K562 (cell line): ENCODE data around the gene SHE. TPM values are rescaled to one million over a fixed set of nuclear protein-coding genes. Genes with fewer than 3 reads are reported as not detected.

ENCODE experiments used
- PHF21A ChIP-seq: fragments of 450-650 bp; IDR thresholded peaks from 2 replicates; pipeline ENCODE4 v1.6.1; 2017; ENCODE audit warnings: low read depth, borderline replicate concordance
- SMAD2 ChIP-seq: fragments of 150-350 bp; IDR thresholded peaks from 2 replicates; pipeline ENCODE4 v1.6.1; 2014; ENCODE audit warnings: low read depth, mild to moderate bottlenecking, low read length
- polyA plus RNA-seq, 8 experiments: library from polyadenylated mRNA; depleted of rRNA in 4 of 8; stranded (reverse) in 5 of 8; unstranded in 3 of 8; fragments of >200 nt; fragmentation: Nextera tagmentation in 2 of 8; fragmentation: Illumina TruSeq in 1 of 8; extraction: Ambion mirVana in 2 of 8; extraction: Trizol in 1 of 8; gene quantifications; 2 replicates each; pipeline versions ENCODE4 v1.2.1 to v1.2.3, GENCODE V29; 2011 to 2014; ENCODE audit warnings: inconsistent platforms in 1 of 8, missing spikeins in 1 of 8
- total RNA-seq, 7 experiments: library from RNA; depleted of rRNA in 6 of 7; stranded (reverse); fragments of >200 nt in 6 of 7; fragmentation: Illumina TruSeq in 2 of 7; extraction: Trizol in 2 of 7; gene quantifications; 2 replicates each; pipeline versions ENCODE4 v1.2.1 to v1.2.3, GENCODE V29; 2011 to 2021; ENCODE audit warnings: low replicate concordance in 1 of 7
- TF ChIP-seq, protein P1 (sequence below), 2 experiments: fragments of 450-650 bp; formaldehyde crosslinking in 1 of 2; IDR thresholded peaks; 2 replicates each; pipeline versions ENCODE4 v1.4.0 to v1.6.1; 2014 to 2020; ENCODE audit warnings: mild to moderate bottlenecking in 2 of 2, borderline replicate concordance in 1 of 2, low read depth in 1 of 2
- TF ChIP-seq, protein P2 (sequence below), 3 experiments: fragments of 200-800 bp in 1 of 3; fragments of 250-450 bp in 1 of 3; fragments of 450-650 bp in 1 of 3; sonication (Bioruptor Pico) in 1 of 3; sonication (Bioruptor generic) in 1 of 3; formaldehyde crosslinking in 1 of 3; IDR thresholded peaks; 2 replicates each; pipeline versions ENCODE4 v1.6.1 to v1.8.0; 2016 to 2022; ENCODE audit warnings: mild to moderate bottlenecking in 2 of 3, missing genetic modification characterization in 2 of 3, missing compliant biosample characterization in 1 of 3, moderate library complexity in 1 of 3

Gene SHE
- total and polyA plus RNA-seq, 9 of the 15 experiments (the other 6 are each of a cell fraction or from before 2014, with no cell fraction given), result 0.01 to 0.05 TPM; not detected in 7

DNA sequence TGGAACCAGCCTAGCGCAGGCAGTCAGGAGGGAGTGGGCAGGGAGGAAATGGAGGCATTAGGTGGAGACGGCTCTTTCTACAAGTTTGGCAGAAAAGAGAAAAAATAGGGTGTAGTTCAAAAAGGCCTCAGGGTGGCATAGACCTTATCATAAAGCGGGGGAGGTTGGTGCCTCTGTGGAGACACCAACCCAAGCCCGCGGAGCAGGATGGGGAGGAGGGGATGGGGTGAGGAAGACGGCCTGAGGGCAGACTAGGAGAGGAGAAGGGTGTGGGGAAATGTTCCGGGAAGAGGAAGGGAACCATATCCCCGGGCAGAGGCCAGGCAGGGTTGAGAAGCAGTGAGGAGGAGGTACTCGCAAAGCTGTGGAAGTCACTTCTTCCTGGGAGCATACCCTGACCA lies 17.4 kb upstream of the SHE start (continued):
- TF ChIP-seq, protein P1, sequence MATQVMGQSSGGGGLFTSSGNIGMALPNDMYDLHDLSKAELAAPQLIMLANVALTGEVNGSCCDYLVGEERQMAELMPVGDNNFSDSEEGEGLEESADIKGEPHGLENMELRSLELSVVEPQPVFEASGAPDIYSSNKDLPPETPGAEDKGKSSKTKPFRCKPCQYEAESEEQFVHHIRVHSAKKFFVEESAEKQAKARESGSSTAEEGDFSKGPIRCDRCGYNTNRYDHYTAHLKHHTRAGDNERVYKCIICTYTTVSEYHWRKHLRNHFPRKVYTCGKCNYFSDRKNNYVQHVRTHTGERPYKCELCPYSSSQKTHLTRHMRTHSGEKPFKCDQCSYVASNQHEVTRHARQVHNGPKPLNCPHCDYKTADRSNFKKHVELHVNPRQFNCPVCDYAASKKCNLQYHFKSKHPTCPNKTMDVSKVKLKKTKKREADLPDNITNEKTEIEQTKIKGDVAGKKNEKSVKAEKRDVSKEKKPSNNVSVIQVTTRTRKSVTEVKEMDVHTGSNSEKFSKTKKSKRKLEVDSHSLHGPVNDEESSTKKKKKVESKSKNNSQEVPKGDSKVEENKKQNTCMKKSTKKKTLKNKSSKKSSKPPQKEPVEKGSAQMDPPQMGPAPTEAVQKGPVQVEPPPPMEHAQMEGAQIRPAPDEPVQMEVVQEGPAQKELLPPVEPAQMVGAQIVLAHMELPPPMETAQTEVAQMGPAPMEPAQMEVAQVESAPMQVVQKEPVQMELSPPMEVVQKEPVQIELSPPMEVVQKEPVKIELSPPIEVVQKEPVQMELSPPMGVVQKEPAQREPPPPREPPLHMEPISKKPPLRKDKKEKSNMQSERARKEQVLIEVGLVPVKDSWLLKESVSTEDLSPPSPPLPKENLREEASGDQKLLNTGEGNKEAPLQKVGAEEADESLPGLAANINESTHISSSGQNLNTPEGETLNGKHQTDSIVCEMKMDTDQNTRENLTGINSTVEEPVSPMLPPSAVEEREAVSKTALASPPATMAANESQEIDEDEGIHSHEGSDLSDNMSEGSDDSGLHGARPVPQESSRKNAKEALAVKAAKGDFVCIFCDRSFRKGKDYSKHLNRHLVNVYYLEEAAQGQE (IDR thresholded peaks at IDR 0.05; ENCODE audit: borderline replicate concordance), result no peak
- TF ChIP-seq, protein P1 (CRISPR knock-in tag; IDR thresholded peaks at IDR 0.05; ENCODE audit: low read depth), result no peak
- TF ChIP-seq PHF21A (no peak), SMAD2 (no peak)
- TF ChIP-seq, protein P2, sequence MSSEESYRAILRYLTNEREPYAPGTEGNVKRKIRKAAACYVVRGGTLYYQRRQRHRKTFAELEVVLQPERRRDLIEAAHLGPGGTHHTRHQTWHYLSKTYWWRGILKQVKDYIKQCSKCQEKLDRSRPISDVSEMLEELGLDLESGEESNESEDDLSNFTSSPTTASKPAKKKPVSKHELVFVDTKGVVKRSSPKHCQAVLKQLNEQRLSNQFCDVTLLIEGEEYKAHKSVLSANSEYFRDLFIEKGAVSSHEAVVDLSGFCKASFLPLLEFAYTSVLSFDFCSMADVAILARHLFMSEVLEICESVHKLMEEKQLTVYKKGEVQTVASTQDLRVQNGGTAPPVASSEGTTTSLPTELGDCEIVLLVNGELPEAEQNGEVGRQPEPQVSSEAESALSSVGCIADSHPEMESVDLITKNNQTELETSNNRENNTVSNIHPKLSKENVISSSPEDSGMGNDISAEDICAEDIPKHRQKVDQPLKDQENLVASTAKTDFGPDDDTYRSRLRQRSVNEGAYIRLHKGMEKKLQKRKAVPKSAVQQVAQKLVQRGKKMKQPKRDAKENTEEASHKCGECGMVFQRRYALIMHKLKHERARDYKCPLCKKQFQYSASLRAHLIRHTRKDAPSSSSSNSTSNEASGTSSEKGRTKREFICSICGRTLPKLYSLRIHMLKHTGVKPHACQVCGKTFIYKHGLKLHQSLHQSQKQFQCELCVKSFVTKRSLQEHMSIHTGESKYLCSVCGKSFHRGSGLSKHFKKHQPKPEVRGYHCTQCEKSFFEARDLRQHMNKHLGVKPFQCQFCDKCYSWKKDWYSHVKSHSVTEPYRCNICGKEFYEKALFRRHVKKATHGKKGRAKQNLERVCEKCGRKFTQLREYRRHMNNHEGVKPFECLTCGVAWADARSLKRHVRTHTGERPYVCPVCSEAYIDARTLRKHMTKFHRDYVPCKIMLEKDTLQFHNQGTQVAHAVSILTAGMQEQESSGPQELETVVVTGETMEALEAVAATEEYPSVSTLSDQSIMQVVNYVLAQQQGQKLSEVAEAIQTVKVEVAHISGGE (CRISPR knock-in tag; IDR thresholded peaks at IDR 0.05), result no peak
